ENCODE measurements around the gene GRIP2. TPM values are rescaled to one million over a fixed set of nuclear protein-coding genes. Genes with fewer than 3 reads are reported as not detected.

Gene GRIP2
- 1 to 10 TPM in 6 of 7 donors, under 1 TPM in 1; 0.60 to 3.7 (median 1.2) TPM for total RNA-seq
- 1 to 10 TPM in 1 of 3 donors, under 1 TPM in 2; 0.15 to 2.5 (median 0.52) TPM for polyA plus RNA-seq
- long read RNA-seq, donor 1, result 0 reads
- long read RNA-seq, donor 2, result 0 reads

- TF ChIP-seq POLR2A (IDR thresholded peaks at IDR 0.05) (no peak), CTCF (IDR thresholded peaks at IDR 0.05 in 8 of 11, conservative IDR thresholded peaks at IDR 0.05 in 3 of 11) (no peak), POLR2AphosphoS5 (IDR thresholded peaks at IDR 0.05) (no peak)
- Histone ChIP-seq H3K27me3 (replicated peaks in 1 of 7) (peaks cover 0 to 7% (median 0%) of the 10 kb centered on the region in 7 donors), H3K9me3 (no peaks in the 10 kb centered on the region), H3K4me3 (peak within 1 kb of the TSS in 4 of 8 donors; percentile 16 to 54 (median 26)), H3K4me1 (peaks cover 0 to 3% (median 0%) of the 10 kb centered on the region in 6 donors), H3K27ac (peak within 1 kb of the TSS in 1 of 8 donors; percentile 5), H3K36me3 (no peaks in the 10 kb centered on the region)
- peak; percentile 67 for DNase-seq
- 56 to 71% (median 62%) methylated on average over 11 to 14 of the region's 14 CpGs for WGBS, 5 donors
- intact Hi-C loops (cut with DNase I; ENCODE audit: low total_unique reads), result no loop called here
Measured at GRCh38 chr3:14539742-14540491, at the start of gene GRIP2. GRIP2 (minus strand) TSS chr3:14540342; CDS start chr3:14540308, 34 bp downstream.

- H3K27me3 ChIP-seq (replicated peaks in 1 of 7), result peaks cover 0 to 75% (median 3%) of the 10 kb centered on the region in 7 donors
- no peak for DNase-seq
- H3K36me3 ChIP-seq, result no peaks in the 10 kb centered on the region
- WGBS, 5 donors, result 59 to 73% (median 68%) methylated on average over 6 of the region's 6 CpGs
- TF ChIP-seq CTCF (IDR thresholded peaks at IDR 0.05 in 8 of 11, conservative IDR thresholded peaks at IDR 0.05 in 3 of 11), result no peak
- TF ChIP-seq POLR2AphosphoS5 (IDR thresholded peaks at IDR 0.05), result no peak
- TF ChIP-seq POLR2A (IDR thresholded peaks at IDR 0.05), result no peak
- no peaks in the 10 kb centered on the region for H3K4me1 ChIP-seq
- no peak overlapping the region for H3K27ac ChIP-seq
- H3K9me3 ChIP-seq, result no peaks in the 10 kb centered on the region
- H3K4me3 ChIP-seq, result no peak overlapping the region
- intact Hi-C loops (cut with DNase I; ENCODE audit: low total_unique reads), result no loop called here
Measured at GRCh38 chr3:14588425-14589112, 48.4 kb upstream of the GRIP2 start.

- peaks cover 0 to 75% (median 3%) of the 10 kb centered on the region in 7 donors for H3K27me3 ChIP-seq (replicated peaks in 1 of 7)
- H3K4me3 ChIP-seq, result no peak overlapping the region
- no peak overlapping the region for H3K27ac ChIP-seq
- intact Hi-C loops (cut with DNase I; ENCODE audit: low total_unique reads), result no loop called here
- no peak for DNase-seq
- TF ChIP-seq POLR2A (IDR thresholded peaks at IDR 0.05), result no peak
- no peak for TF ChIP-seq CTCF (IDR thresholded peaks at IDR 0.05 in 8 of 11, conservative IDR thresholded peaks at IDR 0.05 in 3 of 11)
- no peak for TF ChIP-seq POLR2AphosphoS5 (IDR thresholded peaks at IDR 0.05)
- H3K9me3 ChIP-seq, result no peaks in the 10 kb centered on the region
- no peaks in the 10 kb centered on the region for H3K4me1 ChIP-seq
- no peaks in the 10 kb centered on the region for H3K36me3 ChIP-seq
- WGBS, 5 donors, result 64 to 76% (median 69%) methylated on average over 4 of the region's 4 CpGs
Measured at GRCh38 chr3:14587740-14588360, 47.7 kb upstream of the GRIP2 start.

Data from spleen (tissue), 13 donors.